GM19372 (cell line): ENCODE measurements around the gene FAM107B.
A peak's percentile ranks its signal among the peaks of the same experiment; 100 is the strongest.
"Not testable (repeated sequence)": the region's sequence is repeated elsewhere in the genome, so short reads cannot be mapped to it uniquely, and the experiment has no call there.

Experiments
- ATAC-seq: cut with Tn5 transposase; IDR thresholded peaks from one replicate; pipeline ENCODE4 v1.9.1; 2021; ENCODE audit warnings: mild to moderate bottlenecking, low read depth, moderate library complexity; ENCODE audit not compliant: unreplicated experiment

The FAM107B gene

GRCh38 chr10:14639637-14640036 lies 135.1 kb downstream of the FAM107B start:
- ATAC-seq: no peak

- no peak for ATAC-seq
Observed at GRCh38 chr10:14635043-14635710, 139.5 kb downstream of the FAM107B start.

GRCh38 chr10:14634572-14634971 lies 140.1 kb downstream of the FAM107B start:
- not testable (repeated sequence) for ATAC-seq

GRCh38 chr10:14625765-14626525 lies 148.8 kb downstream of the FAM107B start:
- no peak for ATAC-seq

- ATAC-seq: no peak
Observed at GRCh38 chr10:14625192-14625631, 149.5 kb downstream of the FAM107B start.

- no peak for ATAC-seq
Observed at GRCh38 chr10:14624600-14624999, 150.1 kb downstream of the FAM107B start.

- ATAC-seq: no peak
Observed at GRCh38 chr10:14623931-14624330, 150.8 kb downstream of the FAM107B start.

GRCh38 chr10:14621037-14621436 lies 153.7 kb downstream of the FAM107B start:
- no peak for ATAC-seq

GRCh38 chr10:14618674-14619073 lies 156.0 kb downstream of the FAM107B start:
- ATAC-seq: no peak

- ATAC-seq: no peak
Observed at GRCh38 chr10:14617852-14618251, 156.8 kb downstream of the FAM107B start.

- no peak for ATAC-seq
Observed at GRCh38 chr10:14616955-14617730, 157.6 kb downstream of the FAM107B start.

- ATAC-seq: no peak
Observed at GRCh38 chr10:14616465-14616864, 158.2 kb downstream of the FAM107B start.

GRCh38 chr10:14613588-14613920 lies 161.1 kb downstream of the FAM107B start:
- no peak for ATAC-seq

- ATAC-seq: no peak
Observed at GRCh38 chr10:14612873-14613587, 161.7 kb downstream of the FAM107B start.

- peak; percentile 52 for ATAC-seq
Observed at GRCh38 chr10:14611968-14612693, 162.6 kb downstream of the FAM107B start.

- no peak for ATAC-seq
Observed at GRCh38 chr10:14609178-14609577, 165.5 kb downstream of the FAM107B start.

- ATAC-seq: peak; percentile 37
Observed at GRCh38 chr10:14608381-14609001, 166.2 kb downstream of the FAM107B start.

GRCh38 chr10:14606633-14607032 lies 168.1 kb downstream of the FAM107B start:
- no peak for ATAC-seq

- no peak for ATAC-seq
Observed at GRCh38 chr10:14605231-14605925, 169.3 kb downstream of the FAM107B start.
